Hepatocyte (in vitro differentiated cells): ENCODE results near the gene CELF4. TPM values are rescaled to one million over a fixed set of nuclear protein-coding genes. Genes with fewer than 3 reads are reported as not detected.

Source experiments
- DNase-seq: peaks from one replicate; pipeline ENCODE4 v3.0.0-alpha.2; 2016; ENCODE audit warnings: low spot score
- H2AFZ ChIP-seq: fragments of 200-600 bp; sonication (generic); 2 replicates; pipeline ENCODE4 v1.6.0; 2016; ENCODE audit warnings: antibody characterized with exemption, mild to moderate bottlenecking
- H3K27ac ChIP-seq: fragments of 200-600 bp; sonication (generic); 2 replicates; pipeline ENCODE4 v1.5.1; 2016; ENCODE audit warnings: mild to moderate bottlenecking
- H3K27me3 ChIP-seq: fragments of 200-600 bp; sonication (generic); 2 replicates; pipeline ENCODE4 v1.6.1; 2016
- H3K36me3 ChIP-seq: fragments of 200-600 bp; sonication (generic); replicated peaks from 2 replicates; pipeline ENCODE4 v1.5.1; 2016; ENCODE audit warnings: low read depth; ENCODE audit not compliant: insufficient read depth
- H3K4me1 ChIP-seq: fragments of 200-600 bp; sonication (generic); 2 replicates; pipeline ENCODE4 v1.5.1; 2016; ENCODE audit warnings: mild to moderate bottlenecking, moderate library complexity; ENCODE audit not compliant: insufficient read depth
- H3K4me2 ChIP-seq: fragments of 200-600 bp; sonication (generic); 2 replicates; pipeline ENCODE4 v1.6.0; 2016
- H3K4me3 ChIP-seq: fragments of 200-600 bp; sonication (generic); 2 replicates; pipeline ENCODE4 v1.5.1; 2016; ENCODE audit warnings: mild to moderate bottlenecking
- H3K79me2 ChIP-seq: fragments of 200-600 bp; sonication (generic); 2 replicates; pipeline ENCODE4 v1.6.0; 2017; ENCODE audit warnings: mild to moderate bottlenecking
- H3K9me2 ChIP-seq: fragments of 200-600 bp; sonication (generic); replicated peaks from 2 replicates; pipeline ENCODE4 v1.6.0; 2017; ENCODE audit warnings: mild to moderate bottlenecking; ENCODE audit not compliant: insufficient read depth
- H3K9me3 ChIP-seq: fragments of 200-600 bp; sonication (generic); 2 replicates; pipeline ENCODE4 v1.5.1; 2016; ENCODE audit warnings: low read depth, mild to moderate bottlenecking
- H4K20me1 ChIP-seq: fragments of 200-600 bp; sonication (generic); 2 replicates; pipeline ENCODE4 v1.6.0; 2016; ENCODE audit warnings: mild to moderate bottlenecking; ENCODE audit not compliant: insufficient read depth, poor library complexity, severe bottlenecking
- CTCF ChIP-seq: fragments of 200-600 bp; sonication (generic); IDR thresholded peaks from 2 replicates; pipeline ENCODE4 v1.5.1; 2016; ENCODE audit warnings: antibody characterized with exemption, mild to moderate bottlenecking; ENCODE audit not compliant: poor library complexity
- EZH2 ChIP-seq: fragments of 200-600 bp; sonication (generic); IDR thresholded peaks from 2 replicates; pipeline ENCODE4 v1.6.1; 2016; ENCODE audit warnings: antibody characterized with exemption, mild to moderate bottlenecking, borderline replicate concordance
- EZH2phosphoT487 ChIP-seq: fragments of 200-600 bp; sonication (generic); IDR thresholded peaks from one replicate; pipeline ENCODE4 v1.6.1; 2018; ENCODE audit warnings: antibody characterized with exemption, mild to moderate bottlenecking, low read depth, moderate library complexity; ENCODE audit not compliant: unreplicated experiment, severe bottlenecking
- WGBS: methylation state at CpG from one replicate; pipeline ENCODE4 v1.1.6; 2016; ENCODE audit warnings: low lambda C conversion rate; ENCODE audit errors: missing lambda C conversion rate; 5-methylcytosine and 5-hydroxymethylcytosine counted together
- polyA plus RNA-seq: library from polyadenylated mRNA; unstranded; fragments of >200 nt; fragmentation: Nextera tagmentation; extraction: Ambion mirVana; gene quantifications from 2 replicates; pipeline ENCODE4 v1.2.1, GENCODE V29; 2016
- total RNA-seq: library from RNA; depleted of rRNA; stranded (reverse); fragments of >200 nt; gene quantifications from 2 replicates; pipeline ENCODE4 v1.2.3, GENCODE V29; 2014

Gene CELF4
- total and polyA plus RNA-seq, 2 experiments from 2014 or later = 1.3 to 2.9 TPM

GRCh38 chr18:37458697-37459096 lies 106.9 kb downstream of the CELF4 start:
- no peaks in the 10 kb centered on the region for H4K20me1 ChIP-seq
- no peaks in the 10 kb centered on the region for H3K27me3 ChIP-seq
- no peak overlapping the region for H3K27ac ChIP-seq
- H3K4me3 ChIP-seq = no peak overlapping the region
- H3K4me1 ChIP-seq = peaks cover 3% of the 10 kb centered on the region
- no peaks in the 10 kb centered on the region for H3K36me3 ChIP-seq
- H3K9me3 ChIP-seq = no peaks in the 10 kb centered on the region
- no peak for DNase-seq
- H2AFZ ChIP-seq = no peak overlapping the region
- H3K4me2 ChIP-seq = no peak overlapping the region
- 81% methylated on average over 6 of the region's 6 CpGs for WGBS
- no peaks in the 10 kb centered on the region for H3K79me2 ChIP-seq
- no peak for TF ChIP-seq EZH2phosphoT487
- TF ChIP-seq CTCF = no peak
- TF ChIP-seq EZH2 = no peak
- no peaks in the 10 kb centered on the region for H3K9me2 ChIP-seq

- Histone ChIP-seq H3K27me3 (no peaks in the 10 kb centered on the region), H3K4me1 (peaks cover 11% of the 10 kb centered on the region), H2AFZ (no peak overlapping the region), H3K9me3 (no peaks in the 10 kb centered on the region), H4K20me1 (no peaks in the 10 kb centered on the region), H3K27ac (no peak overlapping the region), H3K36me3 (no peaks in the 10 kb centered on the region), H3K4me2 (no peak overlapping the region), H3K4me3 (no peak overlapping the region), H3K79me2 (no peaks in the 10 kb centered on the region), H3K9me2 (no peaks in the 10 kb centered on the region)
- WGBS = 86% methylated on average over 8 of the region's 8 CpGs
- no peak for TF ChIP-seq EZH2phosphoT487
- TF ChIP-seq EZH2 = no peak
- no peak for TF ChIP-seq CTCF
- DNase-seq = no peak
Measured at GRCh38 chr18:37457753-37458152, 107.8 kb downstream of the CELF4 start.

DNA sequence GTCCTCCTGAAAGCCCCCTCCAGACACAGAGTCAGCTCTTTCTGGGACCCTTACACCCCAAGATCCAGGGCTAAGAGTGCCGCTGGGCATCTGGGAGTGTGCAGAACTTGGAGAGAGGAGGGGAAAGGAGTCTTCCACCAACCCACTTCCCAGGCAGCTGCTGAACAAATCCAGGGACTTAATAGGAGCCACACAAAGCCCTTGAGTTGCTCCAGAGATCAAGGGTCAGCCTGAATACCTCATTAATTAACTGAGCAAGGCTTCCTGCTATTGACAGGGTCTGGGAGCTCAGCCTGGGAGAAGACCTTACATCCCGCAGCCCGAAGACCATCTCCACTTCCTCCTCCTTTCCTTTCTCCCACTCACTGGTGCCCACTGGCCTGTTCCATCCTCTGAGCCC lies 108.3 kb downstream of the CELF4 start:
- Histone ChIP-seq H3K9me2 (no peaks in the 10 kb centered on the region), H3K79me2 (no peaks in the 10 kb centered on the region), H3K27me3 (no peaks in the 10 kb centered on the region), H3K27ac (no peak overlapping the region), H3K4me1 (peaks cover 15% of the 10 kb centered on the region), H3K9me3 (no peaks in the 10 kb centered on the region), H4K20me1 (no peaks in the 10 kb centered on the region), H3K4me3 (no peak overlapping the region), H3K36me3 (no peaks in the 10 kb centered on the region), H3K4me2 (no peak overlapping the region), H2AFZ (no peak overlapping the region)
- no peak for TF ChIP-seq EZH2
- TF ChIP-seq EZH2phosphoT487 = no peak
- no peak for TF ChIP-seq CTCF
- no peak for DNase-seq
- 54% methylated on average over 3 of the region's 3 CpGs for WGBS

DNA sequence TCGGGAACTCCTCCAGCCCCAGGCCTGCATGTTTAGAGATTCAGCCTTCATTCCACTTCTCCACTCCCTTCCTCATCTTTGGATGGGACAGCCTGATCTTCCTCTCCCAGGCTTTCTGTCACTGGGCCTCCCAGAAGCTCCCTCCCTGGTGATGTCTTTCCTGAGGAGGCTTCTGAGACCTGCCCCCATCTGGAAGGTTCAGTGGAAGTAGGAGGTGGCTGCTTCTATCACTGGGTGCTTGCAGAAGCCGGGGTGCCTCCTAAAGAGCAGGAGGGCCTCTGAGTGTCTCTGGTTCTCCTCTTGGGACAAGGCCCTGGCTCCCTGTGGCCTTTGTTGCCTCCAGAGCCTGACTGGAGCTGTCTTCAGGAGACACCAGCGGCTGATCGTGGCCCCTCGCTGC lies 108.7 kb downstream of the CELF4 start:
- no peak overlapping the region for H3K27ac ChIP-seq
- H4K20me1 ChIP-seq = no peaks in the 10 kb centered on the region
- H3K4me1 ChIP-seq = peaks cover 18% of the 10 kb centered on the region
- 92% methylated on average over 5 of the region's 5 CpGs for WGBS
- no peak overlapping the region for H3K4me2 ChIP-seq
- no peaks in the 10 kb centered on the region for H3K27me3 ChIP-seq
- no peak overlapping the region for H2AFZ ChIP-seq
- no peaks in the 10 kb centered on the region for H3K9me3 ChIP-seq
- H3K9me2 ChIP-seq = no peaks in the 10 kb centered on the region
- H3K4me3 ChIP-seq = no peak overlapping the region
- DNase-seq = no peak
- H3K79me2 ChIP-seq = no peaks in the 10 kb centered on the region
- no peaks in the 10 kb centered on the region for H3K36me3 ChIP-seq
- TF ChIP-seq CTCF (no peak), EZH2phosphoT487 (no peak), EZH2 (no peak)
